T-helper 2 cell treated with Interferon-gamma antibody and Interleukin-4, amounts not matched to agents 5 μg/mL and 100 μg/mL, for 36 hours (primary cell): ENCODE data around the gene MAP4K2.

Experiments
- DNase-seq: peaks from one replicate; pipeline ENCODE4 v3.0.0; 2021; ENCODE audit warnings: low spot score
- H3K27ac Mint-ChIP-seq: one replicate; pipeline ENCODE4 v1.8.0; 2021; ENCODE audit warnings: mild to moderate bottlenecking, mixed read lengths
- H3K27me3 Mint-ChIP-seq: one replicate; pipeline ENCODE4 v1.8.0; 2021; ENCODE audit warnings: low read depth, mixed read lengths
- H3K36me3 Mint-ChIP-seq: one replicate; pipeline ENCODE4 v1.8.0; 2021; ENCODE audit warnings: low read depth, mixed read lengths
- H3K4me1 Mint-ChIP-seq: one replicate; pipeline ENCODE4 v1.8.0; 2021; ENCODE audit warnings: low read depth, mixed read lengths
- H3K4me3 Mint-ChIP-seq: one replicate; pipeline ENCODE4 v1.8.0; 2022; ENCODE audit warnings: mild to moderate bottlenecking, moderate library complexity, mixed read lengths
- H3K9me3 Mint-ChIP-seq: one replicate; pipeline ENCODE4 v1.8.0; 2021; ENCODE audit warnings: mixed read lengths

MAP4K2 gene

GRCh38 chr11:64810891-64811272 lies 7.9 kb upstream of the MAP4K2 start:
- DNase-seq = no peak
- H3K4me3 Mint-ChIP-seq = peak overlapping the region; percentile 94
- peaks cover 2% of the 10 kb centered on the region for H3K27me3 Mint-ChIP-seq
- H3K9me3 Mint-ChIP-seq = no peaks in the 10 kb centered on the region
- peak overlapping the region; percentile 88 for H3K27ac Mint-ChIP-seq
- peaks cover 12% of the 10 kb centered on the region for H3K36me3 Mint-ChIP-seq
- peaks cover 14% of the 10 kb centered on the region for H3K4me1 Mint-ChIP-seq

GRCh38 chr11:64810271-64810890 lies 7.4 kb upstream of the MAP4K2 start, which contains the start of gene MEN1:
MEN1 (minus strand) TSS chr11:64810551; CDS start chr11:64810109, 442 bp downstream.
- H3K36me3 Mint-ChIP-seq = peaks cover 17% of the 10 kb centered on the region
- peak within 1 kb of the TSS; percentile 88 for H3K27ac Mint-ChIP-seq
- H3K4me1 Mint-ChIP-seq = peaks cover 14% of the 10 kb centered on the region
- no peaks in the 10 kb centered on the region for H3K27me3 Mint-ChIP-seq
- peak within 1 kb of the TSS; percentile 94 for H3K4me3 Mint-ChIP-seq
- no peaks in the 10 kb centered on the region for H3K9me3 Mint-ChIP-seq
- DNase-seq = peak; percentile 85

DNA sequence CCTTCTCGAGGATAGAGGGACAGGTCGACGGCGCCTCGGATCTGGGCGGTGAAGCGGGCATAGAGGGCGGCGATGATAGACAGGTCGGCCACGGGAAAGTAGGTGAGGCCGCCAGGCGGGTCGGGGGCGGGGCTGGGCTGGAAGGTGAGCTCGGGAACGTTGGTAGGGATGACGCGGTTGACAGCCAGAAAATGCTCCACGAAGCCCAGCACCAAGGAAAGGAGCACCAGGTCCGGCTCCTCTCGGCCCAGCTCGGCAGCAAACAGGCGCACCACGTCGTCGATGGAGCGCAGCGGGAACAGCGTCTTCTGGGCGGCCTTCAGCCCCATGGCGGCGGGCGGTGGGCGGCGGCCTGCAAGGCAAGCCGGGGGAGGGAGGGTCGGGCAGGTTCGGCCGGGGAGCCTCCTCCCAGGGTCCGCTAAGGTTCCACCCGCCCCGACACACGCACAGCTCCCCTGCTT lies 6.8 kb upstream of the MAP4K2 start:
- H3K27me3 Mint-ChIP-seq = no peaks in the 10 kb centered on the region
- no peak for DNase-seq
- H3K4me1 Mint-ChIP-seq = peaks cover 14% of the 10 kb centered on the region
- peak overlapping the region; percentile 94 for H3K4me3 Mint-ChIP-seq
- H3K27ac Mint-ChIP-seq = peak overlapping the region; percentile 69
- H3K36me3 Mint-ChIP-seq = peaks cover 17% of the 10 kb centered on the region
- no peaks in the 10 kb centered on the region for H3K9me3 Mint-ChIP-seq

- H3K36me3 Mint-ChIP-seq = peaks cover 19% of the 10 kb centered on the region
- no peak overlapping the region for H3K27ac Mint-ChIP-seq
- H3K4me1 Mint-ChIP-seq = peaks cover 23% of the 10 kb centered on the region
- H3K27me3 Mint-ChIP-seq = no peaks in the 10 kb centered on the region
- no peak for DNase-seq
- H3K4me3 Mint-ChIP-seq = no peak overlapping the region
- H3K9me3 Mint-ChIP-seq = no peaks in the 10 kb centered on the region
These were observed 2.5 kb upstream of the MAP4K2 start for GRCh38 chr11:64805481-64805880.

DNA sequence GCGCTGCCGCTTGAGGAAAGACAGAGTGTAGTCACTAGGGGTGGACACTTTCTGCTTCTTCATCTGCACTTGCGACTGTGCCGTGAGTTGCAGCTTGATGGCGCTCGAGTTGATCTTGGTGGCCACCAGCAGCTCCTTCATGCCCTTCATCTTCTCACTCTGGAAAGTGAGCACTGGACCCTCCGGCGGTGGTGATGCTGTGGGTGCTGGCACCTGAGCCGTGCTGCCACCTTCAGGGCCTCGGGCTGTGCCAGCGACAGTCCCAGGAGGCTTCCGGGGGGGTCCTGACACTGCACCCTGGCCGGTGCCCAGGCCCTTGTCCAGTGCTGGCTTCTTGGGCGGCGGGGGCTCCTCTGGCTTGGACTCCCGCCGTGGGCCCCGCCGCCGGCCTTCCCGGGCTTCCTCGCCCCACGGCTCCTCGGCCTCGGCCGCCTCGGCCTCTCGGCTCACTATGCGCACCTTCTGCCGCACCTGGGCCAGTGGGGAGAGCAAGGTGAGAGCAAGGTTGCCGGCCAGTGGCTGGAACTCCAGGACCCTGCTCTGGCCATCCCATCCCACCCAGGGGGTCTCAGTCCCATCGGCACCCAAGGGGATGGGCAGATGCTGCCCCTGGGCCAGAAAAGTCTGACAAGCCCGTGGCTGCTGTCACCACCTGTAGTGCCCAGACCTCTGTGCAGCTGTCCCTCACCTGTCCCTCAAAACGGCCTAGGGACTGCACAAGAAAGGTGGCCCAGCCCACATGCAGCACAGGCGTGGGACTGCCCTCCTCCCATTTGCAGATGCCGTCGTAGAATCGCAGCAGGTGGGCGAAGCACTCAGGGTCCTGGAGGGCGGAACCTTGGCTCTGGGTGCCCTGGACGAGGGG lies 1.6 kb upstream of the MAP4K2 start:
- Mint-ChIP-seq H3K4me3 (peak overlapping the region; percentile 91), H3K27ac (no peak overlapping the region), H3K27me3 (no peaks in the 10 kb centered on the region), H3K36me3 (peaks cover 21% of the 10 kb centered on the region), H3K9me3 (no peaks in the 10 kb centered on the region), H3K4me1 (peaks cover 21% of the 10 kb centered on the region)
- no peak for DNase-seq

DNA sequence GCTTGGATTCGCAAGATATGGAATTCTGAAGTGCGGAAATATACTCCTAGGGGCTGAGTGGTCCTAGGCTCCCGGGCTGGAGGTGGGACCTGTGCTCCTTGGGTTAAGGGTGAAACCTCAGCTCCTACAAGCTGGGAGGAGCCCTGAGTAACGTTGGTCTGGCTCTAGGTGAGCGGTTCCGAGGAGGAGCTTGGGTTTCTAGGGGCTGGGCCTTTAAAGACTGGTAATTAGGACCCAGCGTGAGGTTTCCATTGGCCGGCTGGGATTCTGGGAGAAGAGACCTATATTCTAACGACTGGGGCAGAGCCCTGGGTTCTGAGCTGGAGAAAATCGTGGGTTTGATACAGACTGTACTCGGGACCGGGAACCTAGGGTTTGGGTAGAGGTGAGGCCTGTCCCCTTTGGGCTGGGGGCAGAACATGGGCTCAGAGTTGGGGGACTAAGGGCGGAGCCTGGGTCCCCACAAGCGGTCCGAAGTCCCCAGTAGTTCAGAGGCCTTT lies 882 bp upstream of the MAP4K2 start:
- Mint-ChIP-seq H3K27me3 (no peaks in the 10 kb centered on the region), H3K27ac (peak overlapping the region; percentile 82), H3K4me3 (peak overlapping the region; percentile 91), H3K9me3 (no peaks in the 10 kb centered on the region), H3K4me1 (peaks cover 16% of the 10 kb centered on the region), H3K36me3 (peaks cover 24% of the 10 kb centered on the region)
- no peak for DNase-seq

- Mint-ChIP-seq H3K9me3 (no peaks in the 10 kb centered on the region), H3K4me3 (peak overlapping the region; percentile 83), H3K4me1 (peaks cover 12% of the 10 kb centered on the region), H3K27ac (peak overlapping the region; percentile 76), H3K36me3 (peaks cover 24% of the 10 kb centered on the region), H3K27me3 (no peaks in the 10 kb centered on the region)
- peak; percentile 19 for DNase-seq
These were observed 450 bp downstream of the MAP4K2 start for GRCh38 chr11:64802370-64803157.

DNA sequence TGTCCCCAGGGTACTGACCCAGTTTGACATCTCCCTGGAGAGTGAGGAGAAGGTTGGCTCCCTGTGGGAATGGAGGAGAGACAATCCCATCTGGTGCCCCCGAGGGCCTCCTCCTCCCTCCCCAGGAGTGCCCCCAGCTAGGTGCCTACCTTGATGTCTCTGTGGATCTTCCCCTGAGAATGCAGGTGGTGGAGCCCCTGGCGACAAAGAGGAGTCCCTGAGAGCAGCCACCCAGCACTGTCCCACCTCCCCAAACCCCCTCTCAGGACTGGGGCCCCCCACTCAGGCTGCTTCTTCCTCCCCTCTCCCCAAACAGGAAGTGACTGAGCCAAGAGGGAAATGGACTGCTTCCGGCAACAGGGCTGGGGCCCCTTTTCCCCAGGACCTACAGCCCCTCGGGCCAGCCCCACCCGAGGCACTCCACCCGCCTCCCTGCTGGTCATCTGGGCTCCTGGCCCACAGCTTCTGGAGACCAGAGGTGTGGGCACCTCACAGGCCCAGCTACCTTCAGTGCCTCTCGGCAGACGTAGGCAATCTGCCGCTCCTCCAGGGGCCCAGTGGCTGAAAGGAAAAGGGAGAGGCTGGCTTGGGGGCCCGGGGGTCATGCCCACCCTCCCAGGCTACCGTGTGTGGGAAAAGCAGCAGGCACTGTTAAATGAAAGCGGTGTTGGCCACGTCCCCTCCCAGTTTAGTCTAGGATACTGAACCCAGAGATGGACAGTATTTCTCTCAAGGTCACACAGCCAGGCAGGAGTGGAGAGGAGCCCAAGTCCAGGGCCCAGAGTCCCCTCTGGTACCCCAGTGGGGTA lies 1.2 kb downstream of the MAP4K2 start:
- Mint-ChIP-seq H3K27me3 (no peaks in the 10 kb centered on the region), H3K4me3 (peak overlapping the region; percentile 83), H3K36me3 (peaks cover 21% of the 10 kb centered on the region), H3K9me3 (no peaks in the 10 kb centered on the region), H3K27ac (peak overlapping the region; percentile 76), H3K4me1 (peaks cover 12% of the 10 kb centered on the region)
- DNase-seq = no peak

- Mint-ChIP-seq H3K27me3 (no peaks in the 10 kb centered on the region), H3K4me1 (peaks cover 12% of the 10 kb centered on the region), H3K9me3 (no peaks in the 10 kb centered on the region), H3K36me3 (peaks cover 23% of the 10 kb centered on the region), H3K27ac (peak overlapping the region; percentile 63), H3K4me3 (peak overlapping the region; percentile 83)
- DNase-seq = no peak
These were observed 1.9 kb downstream of the MAP4K2 start for GRCh38 chr11:64801158-64801464.

DNA sequence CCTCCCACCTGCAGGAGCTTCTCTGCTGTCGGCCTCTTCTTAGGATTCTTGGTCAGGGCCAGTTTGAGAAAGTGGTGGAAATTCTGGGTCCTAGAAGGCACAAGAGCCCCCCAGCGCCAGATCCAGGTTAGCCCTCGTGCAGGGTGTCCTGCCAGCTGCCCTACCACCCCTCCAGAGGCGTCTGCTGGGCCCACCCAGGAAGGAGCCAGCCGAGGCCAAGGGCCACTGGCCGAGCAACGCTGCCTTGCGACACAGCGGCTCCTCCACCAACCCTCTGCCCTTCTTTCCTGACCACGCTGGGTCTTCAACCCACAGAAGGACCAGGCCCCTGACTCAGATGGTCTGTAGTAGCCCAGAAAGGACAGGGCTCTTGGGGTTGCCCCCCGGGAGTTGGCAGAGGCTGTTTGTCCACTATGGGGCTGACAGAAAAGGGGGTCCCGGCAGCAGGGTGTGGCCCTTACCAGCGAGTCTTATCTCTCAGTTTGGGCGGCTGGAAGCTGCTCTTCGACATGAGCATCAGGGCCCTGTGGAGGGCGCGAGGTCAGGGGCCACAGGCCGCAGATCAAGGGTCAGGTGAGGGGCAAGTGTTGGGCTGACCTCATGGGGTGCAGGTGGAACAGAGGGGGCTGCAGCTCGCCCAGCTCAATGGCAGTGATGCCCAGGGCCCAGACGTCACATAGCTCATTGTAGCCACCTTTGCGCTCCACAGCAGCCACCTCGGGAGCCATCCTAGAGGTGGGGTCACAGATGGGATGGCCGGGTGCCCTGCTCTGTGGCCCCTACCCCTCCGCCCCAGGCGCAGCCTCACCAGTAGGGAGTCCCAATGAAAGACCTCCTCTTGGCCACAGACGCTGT lies 2.5 kb downstream of the MAP4K2 start:
- Mint-ChIP-seq H3K9me3 (no peaks in the 10 kb centered on the region), H3K36me3 (peaks cover 19% of the 10 kb centered on the region), H3K27ac (peak overlapping the region; percentile 5), H3K4me3 (peak overlapping the region; percentile 83), H3K27me3 (no peaks in the 10 kb centered on the region), H3K4me1 (peaks cover 12% of the 10 kb centered on the region)
- no peak for DNase-seq

DNA sequence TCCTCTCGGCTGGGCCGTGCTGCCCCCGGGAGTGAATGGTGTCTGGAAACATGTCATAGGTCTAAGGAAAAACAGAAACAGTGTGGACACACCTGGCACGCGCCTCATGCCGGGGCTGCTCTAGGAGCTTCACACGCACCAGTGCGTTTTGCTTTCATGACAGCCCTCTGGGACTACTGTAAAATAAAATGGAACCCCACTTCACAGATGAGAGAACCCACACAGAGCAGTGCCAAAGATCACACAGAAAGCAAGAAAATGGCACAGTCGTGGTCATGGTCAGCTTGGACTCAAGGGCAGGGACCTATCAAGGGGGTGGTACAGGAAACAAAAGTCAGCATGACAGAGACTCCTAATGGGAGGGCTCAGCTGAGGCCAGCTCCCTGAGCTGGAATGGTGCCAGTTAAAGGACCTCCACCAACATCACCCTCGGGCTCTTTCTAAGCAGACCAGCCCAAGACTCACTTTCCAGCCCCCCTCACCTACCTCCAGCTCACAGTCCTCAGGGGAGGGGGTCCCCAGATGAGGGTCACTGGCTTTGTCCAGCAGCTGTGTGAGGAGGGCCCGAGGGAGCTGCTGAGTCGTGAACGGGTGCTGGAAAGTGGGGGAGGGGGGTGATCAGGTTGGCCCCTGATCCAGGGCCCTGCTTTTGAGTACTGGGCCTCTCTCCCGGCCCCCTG lies 3.3 kb downstream of the MAP4K2 start:
- H3K27ac Mint-ChIP-seq = no peak overlapping the region
- H3K9me3 Mint-ChIP-seq = no peaks in the 10 kb centered on the region
- no peak overlapping the region for H3K4me3 Mint-ChIP-seq
- no peaks in the 10 kb centered on the region for H3K27me3 Mint-ChIP-seq
- H3K4me1 Mint-ChIP-seq = peaks cover 15% of the 10 kb centered on the region
- no peak for DNase-seq
- peaks cover 21% of the 10 kb centered on the region for H3K36me3 Mint-ChIP-seq

- Mint-ChIP-seq H3K4me1 (peaks cover 17% of the 10 kb centered on the region), H3K27me3 (no peaks in the 10 kb centered on the region), H3K27ac (no peak overlapping the region), H3K9me3 (no peaks in the 10 kb centered on the region), H3K4me3 (no peak overlapping the region), H3K36me3 (peaks cover 23% of the 10 kb centered on the region)
- DNase-seq = no peak
These were observed 3.8 kb downstream of the MAP4K2 start for GRCh38 chr11:64799256-64799622.
